Muscle of arm (tissue), 12 donors: Measurements from ENCODE around the gene BMERB1. TPM values are rescaled to one million over a fixed set of nuclear protein-coding genes. Genes with fewer than 3 reads are reported as not detected.

Source experiments
- DNase-seq: peaks from one replicate; pipeline ENCODE4 v3.0.0-alpha.2; 2013
- polyA plus RNA-seq, 12 donors: library from polyadenylated mRNA; unstranded; fragments of 120-200 nt; gene quantifications; one replicate each; pipeline ENCODE4 v1.2.1, GENCODE V29; 2013; ENCODE audit not compliant: insufficient read length in 12 of 12

BMERB1 gene
- polyA plus RNA-seq, 12 donors, result 9.5 to 32.3 (median 19.3) TPM; not detected in 1

DNA sequence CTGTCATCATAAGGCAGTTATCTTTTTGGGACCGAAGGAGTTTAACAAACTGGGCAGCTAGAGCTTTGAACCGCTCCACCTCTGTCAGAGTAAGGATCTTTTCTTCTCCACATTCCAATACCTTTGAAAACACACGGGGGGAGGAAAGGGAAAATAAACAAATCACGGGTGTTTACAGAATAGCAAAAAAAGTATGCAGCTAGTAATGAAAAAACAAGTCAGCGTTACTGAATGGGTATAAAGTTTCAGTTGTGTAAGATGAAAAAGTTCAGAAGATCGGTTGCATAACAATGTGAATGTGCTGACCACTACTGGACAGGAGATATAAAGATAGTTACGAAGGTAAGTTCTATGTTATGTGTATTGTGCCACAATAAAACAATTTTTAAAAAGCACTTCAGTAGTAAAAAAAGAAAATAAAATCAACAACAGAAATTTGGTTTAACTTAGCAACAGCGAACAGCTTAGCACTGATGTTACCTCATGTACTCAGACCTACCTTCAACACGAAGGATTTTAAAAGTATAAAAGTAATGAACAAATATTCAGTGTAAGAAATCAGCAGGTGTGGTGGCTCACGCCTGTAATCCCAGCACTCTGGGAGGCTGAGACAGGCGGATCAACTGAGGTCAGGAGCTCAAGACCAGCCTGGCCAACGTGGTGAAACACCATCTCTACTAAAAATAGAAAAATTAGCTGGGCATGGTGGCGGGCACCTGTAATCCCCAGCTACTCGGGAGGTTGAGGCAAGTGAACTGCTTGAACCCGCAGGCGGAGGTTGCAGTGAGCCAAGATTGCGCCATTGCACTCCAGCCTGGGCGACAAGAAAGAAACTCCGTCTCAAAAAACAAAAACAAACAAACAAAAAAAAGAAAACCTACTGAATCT lies 174.3 kb downstream of the BMERB1 start:
- no peak for DNase-seq

GRCh38 chr16:15609286-15609649 lies 174.9 kb downstream of the BMERB1 start:
- DNase-seq, result no peak

GRCh38 chr16:15610369-15610871 lies 176.0 kb downstream of the BMERB1 start:
- DNase-seq, result no peak

DNA sequence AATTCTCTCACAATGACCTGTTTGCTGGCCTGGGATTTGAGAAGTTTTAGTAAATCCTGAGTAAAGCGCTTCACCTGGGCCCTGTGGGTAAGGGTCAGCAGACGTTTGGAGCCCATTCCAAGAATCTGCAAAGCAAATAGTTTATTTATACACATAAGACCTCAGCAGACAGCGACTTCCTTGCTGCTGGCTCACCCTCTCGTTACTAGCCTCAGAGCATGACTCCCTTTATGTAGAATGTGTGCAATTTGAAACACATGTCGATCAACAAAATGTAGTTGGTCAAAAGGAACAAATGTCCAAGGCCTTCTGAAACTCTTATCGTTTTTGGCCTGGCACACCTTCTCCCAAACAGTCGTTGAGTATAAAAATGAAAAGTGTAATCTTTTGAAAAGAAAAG lies 177.2 kb downstream of the BMERB1 start:
- DNase-seq, result no peak

DNA sequence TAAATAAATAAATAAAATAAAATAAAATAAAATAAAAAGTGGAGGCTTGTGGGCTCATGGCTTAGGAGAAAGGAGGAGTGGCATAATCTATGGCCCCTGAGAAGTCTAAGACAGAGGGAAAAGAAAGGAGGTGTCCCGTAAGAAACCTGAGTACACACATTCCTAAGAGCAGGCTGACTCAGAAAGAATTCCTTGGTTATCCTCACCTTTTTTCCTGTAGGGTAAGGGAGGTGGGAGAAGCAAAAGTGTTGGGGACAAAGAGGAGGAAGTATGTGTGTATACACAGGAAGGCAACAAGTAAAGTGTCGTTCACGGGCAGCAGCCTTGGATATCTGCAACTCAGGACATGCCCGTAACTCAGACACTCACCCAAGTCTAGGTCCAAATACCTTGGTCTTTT lies 179.3 kb downstream of the BMERB1 start:
- DNase-seq, result no peak

DNA sequence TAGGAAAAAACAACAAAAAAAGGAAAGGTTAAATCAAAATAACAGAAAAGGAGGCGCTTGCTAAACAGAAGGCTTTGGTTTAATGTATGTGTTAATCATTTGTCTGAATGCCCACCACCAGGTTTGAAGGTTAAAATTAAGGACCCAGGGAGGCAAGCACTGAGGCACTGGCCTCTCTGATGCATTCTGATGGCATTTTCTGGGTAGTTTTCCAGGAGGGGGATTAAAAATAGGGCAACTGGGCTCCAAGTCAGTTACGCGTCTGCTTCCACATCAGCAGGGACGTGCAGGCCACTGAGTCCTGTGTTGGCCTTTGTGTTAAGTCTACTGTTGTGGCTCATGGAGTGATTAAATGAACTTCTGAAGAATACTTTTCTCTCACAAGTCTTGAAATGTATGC lies 181.6 kb downstream of the BMERB1 start:
- no peak for DNase-seq

- DNase-seq, result no peak
Observed at GRCh38 chr16:15616475-15617165, 182.2 kb downstream of the BMERB1 start.

- DNase-seq, result no peak
Observed at GRCh38 chr16:15617901-15618300, 183.5 kb downstream of the BMERB1 start.

- no peak for DNase-seq
Observed at GRCh38 chr16:15618392-15618791, 184.0 kb downstream of the BMERB1 start.

- DNase-seq, result no peak
Observed at GRCh38 chr16:15620611-15621195, 186.3 kb downstream of the BMERB1 start.

- no peak for DNase-seq
Observed at GRCh38 chr16:15621456-15621855, 187.1 kb downstream of the BMERB1 start.

- DNase-seq, result no peak
Observed at GRCh38 chr16:15621889-15622288, 187.5 kb downstream of the BMERB1 start.

- DNase-seq, result no peak
Observed at GRCh38 chr16:15631730-15632409, 197.5 kb downstream of the BMERB1 start.

GRCh38 chr16:15635926-15636325 lies 201.5 kb downstream of the BMERB1 start:
- no peak for DNase-seq

DNA sequence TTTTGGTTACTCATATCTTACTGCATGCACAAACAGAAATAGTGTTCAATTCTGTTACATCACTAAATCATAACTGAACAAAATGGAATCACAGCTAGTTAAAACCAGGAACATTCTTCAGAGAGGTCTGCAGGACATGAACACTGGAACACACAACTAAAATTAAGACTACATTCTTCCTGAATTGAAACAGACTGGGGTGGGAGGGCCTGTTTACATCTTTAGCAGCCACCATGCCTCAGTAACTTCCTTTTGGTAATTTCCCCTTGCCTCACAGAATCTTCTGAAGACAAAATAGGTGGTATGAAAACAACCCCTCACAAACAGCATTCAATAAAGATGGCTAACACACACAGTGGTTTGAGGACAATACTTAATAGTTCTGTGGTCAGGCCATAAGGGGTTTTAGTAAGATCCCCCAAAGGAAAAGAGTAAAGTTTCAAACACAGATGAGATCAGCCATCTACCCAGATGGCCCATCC lies 202.0 kb downstream of the BMERB1 start:
- DNase-seq, result no peak

Other genes with a start within 250 kb of the BMERB1 start
- gene NPIPA5, start 56.3 kb upstream of the BMERB1 start, polyA plus RNA-seq, result 10 to 100 TPM in 7 of 12 donors, 1 to 10 TPM in 3, not detected in 2; 1.1 to 71.3 (median 14.0) TPM
- gene MPV17L, start 38.8 kb upstream of the BMERB1 start, polyA plus RNA-seq, result 1 to 10 TPM in 11 of 12 donors, not detected in 1; 1.3 to 7.9 (median 2.7) TPM
- gene MARF1, start 208.6 kb downstream of the BMERB1 start, polyA plus RNA-seq, result 10 to 100 TPM in 11 of 12 donors, not detected in 1; 29.0 to 58.9 (median 38.2) TPM
- 10 to 100 TPM in 11 of 12 donors, not detected in 1; 17.2 to 44.3 (median 24.3) TPM for gene NDE1, start 215.7 kb downstream of the BMERB1 start, polyA plus RNA-seq